K562 (cell line): Measurements from ENCODE around the gene IRX5. TPM values are rescaled to one million over a fixed set of nuclear protein-coding genes. Genes with fewer than 3 reads are reported as not detected.

ENCODE experiments used
- ATAC-seq: fragments of 200-7000 bp; cut with Tn5 transposase; 3 replicates; pipeline ENCODE4 v1.9.1; 2020; ENCODE audit warnings: moderate library complexity
- BruUV-seq: library from RNA; stranded (reverse); fragments of 400-500 nt; replicated peaks from 2 replicates; lab custom pipeline; 2021; lab: Mats Ljungman, UMichigan
- CTCF ChIA-PET: fragments of 300-600 bp; formaldehyde crosslinking; extraction: SDS; loops from one replicate; lab custom pipeline; 2021; ENCODE audit warnings: low intra/inter-chr PET ratio; lab: Yijun Ruan, JAX
- POLR2A ChIA-PET: fragments of 300-600, 350-650 bp; sonication (Branson Sonifier 250); formaldehyde crosslinking; extraction: SDS; loops from one replicate; lab custom pipeline; 2021; ENCODE audit warnings: antibody characterized with exemption, inconsistent platforms; lab: Yijun Ruan, JAX
- DNase-seq, 4 experiments: peaks; one replicate each; pipeline versions ENCODE4 v3.0.0 to v3.0.0-alpha.2; 2011 to 2018; ENCODE audit warnings: low spot score in 3 of 4, mixed read lengths in 3 of 4; ENCODE audit errors: extremely low read depth in 1 of 4
- FAIRE-seq: peaks from 2 replicates; lab custom pipeline; 2011; peaks lifted over from hg19 to GRCh38; lab: Jason Lieb, UNC
- H2AFZ ChIP-seq: 2 replicates; pipeline ENCODE4 v1.6.0; 2011; ENCODE audit warnings: low read depth, low read length, control low read depth, inconsistent platforms
- H3K27ac ChIP-seq: fragments of 200-600 bp; 3 replicates; pipeline ENCODE4 v1.8.0; 2011; ENCODE audit warnings: low read depth, mild to moderate bottlenecking, control low read depth, inconsistent platforms, low read length, moderate library complexity, mixed read lengths; ENCODE audit errors: extremely low read depth
- H3K27me3 ChIP-seq, 2 experiments: fragments of 300-600 bp in 1 of 2; 2 replicates in 1 of 2; 3 replicates in 1 of 2; pipeline versions ENCODE4 v1.6.0 to v1.8.0; 2011; ENCODE audit warnings: inconsistent platforms in 2 of 2, low read length in 2 of 2, mild to moderate bottlenecking in 1 of 2, mixed read lengths in 1 of 2, moderate library complexity in 1 of 2; ENCODE audit not compliant: control insufficient read depth in 2 of 2, insufficient read depth in 2 of 2
- H3K36me3 ChIP-seq: fragments of 300-600 bp; 3 replicates; pipeline ENCODE4 v1.8.0; 2011; ENCODE audit warnings: mild to moderate bottlenecking, low read length, inconsistent platforms; ENCODE audit not compliant: control insufficient read depth, insufficient read depth
- H3K4me1 ChIP-seq, 2 experiments: fragments of 200-600 bp in 1 of 2; replicated peaks in 1 of 2; 2 replicates in 1 of 2; 3 replicates in 1 of 2; pipeline versions ENCODE4 v1.5.1 to v1.8.0; 2011; ENCODE audit warnings: inconsistent platforms in 2 of 2, low read length in 2 of 2, mild to moderate bottlenecking in 1 of 2, mixed read lengths in 1 of 2, moderate library complexity in 1 of 2; ENCODE audit not compliant: control insufficient read depth in 2 of 2, insufficient read depth in 2 of 2
- H3K4me2 ChIP-seq: 2 replicates; pipeline ENCODE4 v1.6.1; 2011; ENCODE audit warnings: low read length, control low read depth, inconsistent platforms, mixed read lengths; ENCODE audit not compliant: insufficient read depth
- H3K4me3 ChIP-seq: fragments of 200-600 bp; sonication (generic), shearing (Covaris generic); 2 replicates; pipeline ENCODE4 v1.5.1; 2016; ENCODE audit warnings: control low read depth, inconsistent platforms
- H3K79me2 ChIP-seq: fragments of 200-600 bp; 3 replicates; pipeline ENCODE4 v1.8.0; 2011; ENCODE audit warnings: low read length, inconsistent platforms; ENCODE audit not compliant: control insufficient read depth, insufficient read depth
- H3K9ac ChIP-seq, 2 experiments: 2 replicates each; pipeline versions ENCODE4 v1.6.0 to v1.6.1; 2011; ENCODE audit warnings: low read depth in 2 of 2, low read length in 2 of 2, control low read depth in 1 of 2, inconsistent platforms in 1 of 2, mild to moderate bottlenecking in 1 of 2, mixed read lengths in 1 of 2; ENCODE audit not compliant: insufficient read depth in 1 of 2
- H3K9me1 ChIP-seq: one replicate; pipeline ENCODE4 v1.6.0; 2011; ENCODE audit warnings: inconsistent platforms, mild to moderate bottlenecking, low read length, moderate library complexity; ENCODE audit not compliant: control insufficient read depth, insufficient read depth
- H3K9me3 ChIP-seq: replicated peaks from 2 replicates; pipeline ENCODE4 v1.5.1; 2011; ENCODE audit warnings: low read depth, low read length, inconsistent platforms; ENCODE audit not compliant: control insufficient read depth, insufficient read depth
- H4K20me1 ChIP-seq: replicated peaks from 2 replicates; pipeline ENCODE4 v1.6.1; 2011; ENCODE audit warnings: low read length, inconsistent platforms, mixed read lengths; ENCODE audit not compliant: control insufficient read depth, insufficient read depth
- ATF6 ChIP-seq: sonication (generic); formaldehyde crosslinking; IDR thresholded peaks from 2 replicates; pipeline ENCODE4 v1.4.0; 2020; ENCODE audit warnings: mild to moderate bottlenecking, missing genetic modification reagents
- CBX5 ChIP-seq: IDR thresholded peaks from 2 replicates; pipeline ENCODE4 v1.6.1; 2014; ENCODE audit warnings: low read depth, borderline replicate concordance
- FOXM1 ChIP-seq, 2 experiments: fragments of 450-650 bp in 1 of 2; sonication (generic) in 1 of 2; formaldehyde crosslinking in 1 of 2; IDR thresholded peaks; 2 replicates each; pipeline versions ENCODE4 v1.6.1 to v1.9.0; 2017 to 2022; ENCODE audit warnings: low read depth in 2 of 2, mild to moderate bottlenecking in 2 of 2, missing genetic modification reagents in 1 of 2, moderate library complexity in 1 of 2
- GATAD2A ChIP-seq: fragments of 450-650 bp; IDR thresholded peaks from 2 replicates; pipeline ENCODE4 v1.6.1; 2017
- GTF2F1 ChIP-seq: IDR thresholded peaks from 2 replicates; pipeline ENCODE4 v1.6.1; 2011; ENCODE audit warnings: low read depth, low read length, improper control_type of control experiment
- MEIS2 ChIP-seq: fragments of 450-650 bp; IDR thresholded peaks from 2 replicates; pipeline ENCODE4 v1.6.1; 2014; ENCODE audit warnings: mild to moderate bottlenecking; ENCODE audit not compliant: partially characterized antibody
- NR1H2 ChIP-seq: sonication (generic); formaldehyde crosslinking; IDR thresholded peaks from 2 replicates; pipeline ENCODE4 v1.4.0; 2020; ENCODE audit warnings: mild to moderate bottlenecking, missing genetic modification reagents
- RFX1 ChIP-seq: fragments of 450-650 bp; IDR thresholded peaks from 2 replicates; pipeline ENCODE4 v1.6.1; 2016; ENCODE audit warnings: mild to moderate bottlenecking, moderate library complexity
- RUNX1 ChIP-seq: sonication (generic); IDR thresholded peaks from 2 replicates; pipeline ENCODE4 v1.6.1; 2016; ENCODE audit warnings: antibody characterized with exemption, low read depth
- ZNF589 ChIP-seq: fragments of 200-800 bp; sonication (Bioruptor generic); IDR thresholded peaks from 2 replicates; pipeline ENCODE4 v1.6.1; 2016; ENCODE audit warnings: low read depth, missing genetic modification characterization, missing compliant biosample characterization
- WGBS: fragments of 100-300 bp; shearing (Covaris generic); methylation state at CpG from one replicate; pipeline ENCODE4 v1.1.6; 2016; ENCODE audit warnings: low coverage, mixed read lengths; ENCODE audit not compliant: insufficient coverage; ENCODE audit errors: missing lambda C conversion rate; 5-methylcytosine and 5-hydroxymethylcytosine counted together
- in situ Hi-C: fragments of 300-500 bp; cut with MboI; formaldehyde crosslinking; loops from 4 replicates; pipeline ENCODE4 v1.15.0; 2018; ENCODE audit warnings: inconsistent platforms, mixed read lengths
- intact Hi-C: fragments of 100-400 bp; cut with micrococcal nuclease; formaldehyde crosslinking; loops from 2 replicates; pipeline ENCODE4 v1.14.2; 2022
- polyA plus RNA-seq, 8 experiments: library from polyadenylated mRNA; depleted of rRNA in 4 of 8; stranded (reverse) in 5 of 8; unstranded in 3 of 8; fragments of >200 nt; fragmentation: Nextera tagmentation in 2 of 8; fragmentation: Illumina TruSeq in 1 of 8; extraction: Ambion mirVana in 2 of 8; extraction: Trizol in 1 of 8; gene quantifications; 2 replicates each; pipeline versions ENCODE4 v1.2.1 to v1.2.3, GENCODE V29; 2011 to 2014; ENCODE audit warnings: inconsistent platforms in 1 of 8, missing spikeins in 1 of 8
- total RNA-seq, 7 experiments: library from RNA; depleted of rRNA in 6 of 7; stranded (reverse); fragments of >200 nt in 6 of 7; fragmentation: Illumina TruSeq in 2 of 7; extraction: Trizol in 2 of 7; gene quantifications; 2 replicates each; pipeline versions ENCODE4 v1.2.1 to v1.2.3, GENCODE V29; 2011 to 2021; ENCODE audit warnings: low replicate concordance in 1 of 7

The IRX5 gene
- total and polyA plus RNA-seq, 9 of the 15 experiments (the other 6 are each of a cell fraction or from before 2014, with no cell fraction given), result 0.20 to 4.2 (median 0.94) TPM

DNA sequence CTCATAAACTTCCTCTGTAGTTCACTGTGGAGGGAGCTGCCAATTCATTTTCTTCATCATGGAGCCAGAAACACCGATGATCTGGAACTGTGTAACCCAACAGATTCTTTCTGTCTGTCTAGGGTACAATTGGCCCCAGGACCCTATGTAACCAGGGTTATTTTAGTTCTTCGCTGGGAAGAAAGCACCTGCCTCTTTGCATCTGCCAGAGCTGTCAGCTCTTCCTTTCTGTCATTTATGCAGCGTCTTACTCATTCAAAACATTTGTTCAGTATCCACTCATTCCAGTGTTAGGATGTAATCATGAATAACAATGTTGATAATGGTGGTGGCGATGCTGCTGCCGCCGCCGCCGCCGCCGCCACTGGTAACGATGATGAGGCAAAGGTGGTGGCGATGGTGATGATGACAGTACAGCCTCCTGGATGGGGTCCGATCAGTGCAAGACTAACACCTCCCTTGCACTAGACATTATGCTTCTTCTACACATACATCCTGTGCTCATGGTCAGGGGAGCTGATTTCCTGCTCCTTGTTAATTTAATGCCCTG lies 46.1 kb downstream of the IRX5 start (continued):
- TF ChIP-seq RUNX1 (no peak), CBX5 (no peak)

GRCh38 chr16:54977211-54977610 lies 46.5 kb downstream of the IRX5 start:
- Histone ChIP-seq H3K79me2 (no peaks in the 10 kb centered on the region), H3K36me3 (no peaks in the 10 kb centered on the region), H3K9me1 (no peaks in the 10 kb centered on the region), H2AFZ (no peak overlapping the region), H3K4me2 (no peak overlapping the region), H3K9ac (no peak overlapping the region), H3K4me3 (no peak overlapping the region), H3K9me3 (no peaks in the 10 kb centered on the region), H3K27me3 (peaks cover 14 to 48% of the 10 kb centered on the region in 2 experiments; a peak in 4 of 5 replicates), H4K20me1 (no peaks in the 10 kb centered on the region; the same call in 1 of the 2 replicates), H3K4me1 (no peaks in the 10 kb centered on the region), H3K27ac (no peak overlapping the region)
- in situ Hi-C loops, result no loop called here
- POLR2A ChIA-PET, result no interaction called here
- intact Hi-C loops, result no loop called here
- CTCF ChIA-PET, result no interaction called here
- ATAC-seq, result no peak
- TF ChIP-seq ATF6 (no peak), MEIS2 (no peak), ZNF589 (CRISPR knock-in tag) (no peak), GTF2F1 (no peak), RFX1 (no peak), FOXM1 (IDR thresholded peaks at IDR 0.05; ENCODE audit: low read depth) (no peak), FOXM1 (CRISPR knock-in tag; IDR thresholded peaks at IDR 0.05; ENCODE audit: low read depth) (no peak), NR1H2 (CRISPR knock-in tag) (no peak), GATAD2A (no peak)
- DNase-seq, result no peak
- FAIRE-seq, result no peak
- WGBS, result 0% methylated on average over 4 of the region's 4 CpGs
- BruUV-seq, result no TSS peak
